CD4-positive, alpha-beta T cell treated with Interleukin-6 for 4 hours (primary cell): ENCODE measurements around the gene DYNLRB2.
A peak's percentile ranks its signal among the peaks of the same experiment; 100 is the strongest.

Experiments
- DNase-seq: peaks from one replicate; pipeline ENCODE4 v3.0.0-alpha.2; 2020; ENCODE audit warnings: mixed read lengths

The DYNLRB2 gene

GRCh38 chr16:80540516-80541305 is at the start of gene DYNLRB2:
Gene DYNLRB2, plus strand, starts transcription at chr16:80540993. Its CDS starts 84 bp downstream, at chr16:80541077.
- DNase-seq: peak; percentile 94

GRCh38 chr16:80500116-80500859 is 40.5 kb upstream of the DYNLRB2 start:
- no peak for DNase-seq

- DNase-seq: no peak
Measured at GRCh38 chr16:80500961-80501525, 39.8 kb upstream of the DYNLRB2 start.

GRCh38 chr16:80503107-80503506 is 37.7 kb upstream of the DYNLRB2 start:
- no peak for DNase-seq

DNA sequence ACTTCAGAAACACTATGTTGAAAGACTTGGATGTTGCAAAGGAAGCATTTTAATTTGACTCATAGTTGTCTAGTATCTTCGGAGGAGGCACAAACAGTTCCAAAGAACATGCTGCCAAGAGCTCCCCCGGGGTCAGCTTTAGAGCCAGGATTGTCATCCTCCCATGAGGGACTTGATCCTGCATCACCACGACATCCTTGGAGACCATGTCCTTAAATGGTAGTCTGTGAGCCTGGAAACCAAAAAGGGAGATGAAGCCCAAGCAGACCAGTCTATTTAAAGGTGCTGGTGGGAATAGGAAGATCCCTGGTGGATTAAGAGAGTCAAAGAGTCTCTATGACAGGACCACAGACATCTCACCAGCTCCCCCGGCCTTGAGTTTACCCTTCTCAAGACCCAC is 33.3 kb upstream of the DYNLRB2 start:
- DNase-seq: no peak

GRCh38 chr16:80509872-80510271 is 30.9 kb upstream of the DYNLRB2 start:
- DNase-seq: no peak

DNA sequence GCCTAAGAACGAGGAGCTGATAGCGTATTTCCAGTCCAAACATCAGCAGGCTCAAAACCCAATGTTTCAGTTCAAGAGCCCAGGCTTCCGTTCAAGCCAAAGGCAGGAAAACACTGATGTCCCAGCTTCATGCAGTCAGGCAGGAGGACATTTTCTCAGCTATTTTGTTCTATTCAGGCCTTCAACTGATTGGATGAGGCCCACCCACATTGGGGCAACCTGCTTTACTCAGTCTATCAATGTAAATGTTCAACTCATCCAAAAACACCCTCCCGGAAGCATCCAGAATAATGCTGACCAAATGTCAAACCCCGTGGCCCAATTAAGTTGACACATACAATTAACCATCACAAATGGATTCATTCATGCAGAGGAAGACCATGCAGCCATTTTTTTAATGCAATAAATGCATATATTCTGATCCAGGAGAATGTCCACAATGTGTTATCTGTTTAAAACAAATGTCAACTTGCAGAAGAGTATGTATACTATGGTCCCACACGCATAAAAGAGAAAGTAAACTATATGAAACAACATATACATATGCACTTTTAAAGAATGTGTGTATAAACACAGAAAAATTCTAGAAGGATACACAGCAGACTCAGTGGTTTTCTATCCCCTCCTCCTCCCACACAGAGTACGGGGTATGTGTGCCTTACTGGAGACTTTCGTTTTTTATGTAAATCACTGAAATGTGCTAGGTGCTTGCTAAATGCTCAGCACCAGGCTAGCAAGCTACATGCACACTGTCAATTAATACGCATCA is 28.8 kb upstream of the DYNLRB2 start:
- DNase-seq: no peak

- no peak for DNase-seq
Measured at GRCh38 chr16:80512593-80512853, 28.3 kb upstream of the DYNLRB2 start.

GRCh38 chr16:80515374-80515773 is 25.4 kb upstream of the DYNLRB2 start:
- no peak for DNase-seq

DNA sequence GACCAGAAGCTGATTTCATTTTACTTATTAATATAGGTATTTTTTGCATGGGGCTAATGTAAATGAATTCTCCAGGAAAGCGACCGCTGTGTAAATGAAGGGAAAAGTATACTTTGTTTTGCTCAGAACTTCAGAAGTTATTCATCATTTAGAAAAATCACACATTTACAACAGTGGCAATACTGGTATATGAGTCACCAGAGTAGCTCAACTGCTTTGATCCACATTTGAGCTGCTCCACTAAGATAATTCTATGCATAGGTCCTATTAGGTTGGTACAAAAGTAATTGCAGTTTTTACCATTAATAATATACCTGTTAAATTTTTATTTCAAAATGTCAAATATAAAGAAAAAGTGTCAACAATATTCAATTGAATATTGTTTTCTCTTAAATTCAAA is 22.9 kb upstream of the DYNLRB2 start:
- DNase-seq: no peak

DNA sequence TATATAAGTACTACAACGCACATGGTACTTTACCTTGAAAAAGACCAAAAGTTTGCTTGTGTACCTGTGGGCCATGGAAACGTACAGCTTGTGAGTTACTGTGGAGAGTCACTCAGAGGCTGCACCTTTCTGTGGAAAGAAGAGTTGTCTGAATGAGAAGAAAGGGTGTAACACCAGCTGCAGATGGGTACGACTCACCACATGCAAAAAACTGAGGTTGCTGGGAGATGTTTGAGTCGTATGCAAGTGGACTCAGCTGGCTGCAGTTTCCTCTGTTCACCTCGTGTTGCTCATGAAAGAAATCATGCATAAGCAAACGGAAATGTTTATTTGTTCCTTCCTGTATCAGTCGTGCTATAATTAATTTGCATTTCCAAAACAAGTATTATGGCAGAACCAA is 22.4 kb upstream of the DYNLRB2 start:
- DNase-seq: peak; percentile 6

GRCh38 chr16:80519189-80519588 is 21.6 kb upstream of the DYNLRB2 start:
- no peak for DNase-seq

DNA sequence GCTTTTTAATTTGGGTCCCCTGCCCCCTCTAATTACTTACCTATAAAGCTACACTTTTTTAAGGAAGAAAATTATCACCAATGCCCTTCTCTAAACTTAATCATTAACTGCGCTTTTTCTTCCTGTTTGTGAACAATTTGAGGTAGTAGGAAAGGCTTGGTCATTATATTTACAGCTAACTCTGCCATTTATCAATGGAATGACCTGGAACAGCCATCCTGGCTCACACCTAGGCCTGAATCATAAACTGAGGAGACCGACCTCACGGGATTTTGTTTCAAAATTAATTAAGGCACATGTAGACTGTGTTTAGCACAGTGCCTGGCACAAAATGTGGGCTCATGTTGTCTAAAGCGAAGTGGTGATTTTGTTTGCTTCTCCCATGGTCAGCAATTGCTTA is 15.4 kb upstream of the DYNLRB2 start:
- no peak for DNase-seq

GRCh38 chr16:80526418-80527061 is 14.3 kb upstream of the DYNLRB2 start:
- peak; percentile 70 for DNase-seq

GRCh38 chr16:80527297-80527696 is 13.5 kb upstream of the DYNLRB2 start:
- DNase-seq: peak; percentile 34

GRCh38 chr16:80530479-80530878 is 10.3 kb upstream of the DYNLRB2 start:
- DNase-seq: no peak

GRCh38 chr16:80536238-80536637 is 4.6 kb upstream of the DYNLRB2 start:
- DNase-seq: no peak

DNA sequence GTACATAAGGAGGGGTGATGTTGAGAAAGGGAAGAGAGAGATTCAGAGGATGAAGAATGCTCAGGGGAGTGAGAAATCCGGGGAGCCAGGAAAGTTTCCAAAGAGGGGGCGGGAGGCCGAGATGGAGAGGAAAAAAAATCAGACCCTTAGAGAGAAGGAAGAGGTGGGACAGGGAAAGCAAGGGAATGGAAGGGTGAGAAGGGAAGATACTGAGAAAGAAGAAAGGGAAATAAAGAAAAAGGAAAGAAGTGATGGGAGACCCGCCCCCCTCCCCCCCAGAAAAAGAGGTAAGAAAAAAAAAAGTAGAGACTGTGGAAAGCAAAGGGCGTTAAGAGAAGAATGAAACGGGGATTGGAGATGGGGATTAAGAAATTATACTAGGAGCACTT is 507 bp downstream of the DYNLRB2 start:
- no peak for DNase-seq

GRCh38 chr16:80543162-80543561 is 2.4 kb downstream of the DYNLRB2 start:
- no peak for DNase-seq

DNA sequence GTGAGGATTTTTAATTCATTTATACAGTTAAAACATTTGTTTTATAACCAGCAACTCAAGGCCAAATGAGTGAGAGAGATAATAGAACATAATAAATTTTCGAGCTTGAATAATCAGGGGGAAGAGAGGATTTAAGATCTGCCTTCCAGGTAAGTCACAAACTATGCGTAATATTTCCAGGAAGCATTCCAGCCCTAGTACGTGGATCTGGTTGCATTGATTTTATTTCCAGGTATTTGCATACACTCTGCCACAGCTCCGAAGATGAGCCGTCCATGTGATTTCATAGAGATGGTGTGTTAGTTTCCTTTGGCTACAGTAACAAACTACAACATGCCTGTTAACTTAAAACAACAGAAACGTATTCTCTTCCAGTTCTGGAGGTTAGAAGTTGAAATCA is 3.5 kb downstream of the DYNLRB2 start:
- DNase-seq: no peak

DNA sequence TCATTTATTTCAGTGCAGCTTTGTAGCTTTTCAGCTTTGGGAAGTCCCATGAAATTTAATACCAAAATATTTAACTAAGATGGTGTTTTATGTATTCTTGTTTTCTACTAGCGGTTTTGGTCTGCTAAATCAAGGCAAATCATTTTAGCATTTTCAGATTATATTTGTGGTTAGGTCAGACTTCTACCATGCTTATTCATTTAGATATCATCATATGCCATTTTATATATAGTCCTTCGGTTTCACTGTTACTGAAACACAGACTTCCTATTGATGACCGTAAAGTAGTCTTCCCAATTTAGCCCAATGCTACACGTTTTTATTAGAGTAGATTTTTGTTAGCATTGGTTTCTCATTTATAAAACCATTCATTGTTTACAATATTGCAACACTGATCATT is 5.5 kb downstream of the DYNLRB2 start:
- no peak for DNase-seq

DNA sequence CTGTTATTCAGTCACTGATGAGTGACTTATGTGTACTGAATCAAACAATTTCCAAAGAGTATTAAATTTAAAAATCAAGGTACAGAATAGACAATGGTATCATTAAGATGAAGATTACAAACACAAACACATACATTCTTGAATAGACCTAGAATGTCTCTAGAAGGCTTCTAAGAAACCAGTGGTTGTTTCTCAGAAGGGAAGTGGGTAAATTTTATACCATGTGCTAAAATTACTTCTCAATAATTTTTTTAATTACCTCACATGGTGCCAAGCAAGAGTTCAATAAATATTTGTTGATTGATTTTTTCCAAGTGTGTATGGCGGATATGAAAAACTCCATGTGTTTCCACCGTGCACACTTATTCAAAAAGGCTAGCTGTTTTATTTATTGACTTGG is 6.4 kb downstream of the DYNLRB2 start:
- no peak for DNase-seq

DNA sequence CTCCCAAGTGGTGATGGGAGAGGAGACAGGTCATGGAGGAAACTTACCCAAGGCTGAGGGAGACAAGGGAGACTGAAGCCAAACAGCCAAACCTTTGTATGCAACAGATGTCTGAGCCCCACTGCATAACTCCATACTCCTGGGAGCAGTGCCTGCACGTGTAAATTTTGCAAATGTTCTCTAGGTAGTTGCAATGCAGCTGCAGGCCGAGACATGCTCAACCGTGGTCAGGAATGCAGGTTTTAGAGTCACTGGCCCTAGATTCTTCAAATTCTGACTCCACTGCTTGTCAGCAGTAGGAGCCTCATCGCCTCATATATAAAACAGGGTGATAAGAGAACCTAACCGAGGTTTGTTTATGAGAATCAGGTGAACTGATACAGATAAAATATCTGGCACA is 11.5 kb downstream of the DYNLRB2 start:
- DNase-seq: no peak
